ENCODE results near the gene ACTR8. TPM values are rescaled to one million over a fixed set of nuclear protein-coding genes. Genes with fewer than 3 reads are reported as not detected.
A peak's percentile ranks its signal among the peaks of the same experiment; 100 is the strongest.

Gene ACTR8
- total and polyA plus RNA-seq, 12 donors, result 10.8 to 48.4 (median 36.5) TPM

- ATAC-seq, result no peak
- Histone ChIP-seq H3K4me1 (peaks cover 0 to 40% (median 32%) of the 10 kb centered on the region in 9 donors), H3K36me3 (peaks cover 0 to 59% (median 30%) of the 10 kb centered on the region in 9 donors), H3K27me3 (no peaks in the 10 kb centered on the region), H3K4me3 (no peak overlapping the region), H3K9me3 (no peaks in the 10 kb centered on the region), H3K27ac (no peak overlapping the region)
- WGBS, 2 donors, result 93 to 97% methylated on average over 11 of the region's 11 CpGs
- TF ChIP-seq, protein P1, sequence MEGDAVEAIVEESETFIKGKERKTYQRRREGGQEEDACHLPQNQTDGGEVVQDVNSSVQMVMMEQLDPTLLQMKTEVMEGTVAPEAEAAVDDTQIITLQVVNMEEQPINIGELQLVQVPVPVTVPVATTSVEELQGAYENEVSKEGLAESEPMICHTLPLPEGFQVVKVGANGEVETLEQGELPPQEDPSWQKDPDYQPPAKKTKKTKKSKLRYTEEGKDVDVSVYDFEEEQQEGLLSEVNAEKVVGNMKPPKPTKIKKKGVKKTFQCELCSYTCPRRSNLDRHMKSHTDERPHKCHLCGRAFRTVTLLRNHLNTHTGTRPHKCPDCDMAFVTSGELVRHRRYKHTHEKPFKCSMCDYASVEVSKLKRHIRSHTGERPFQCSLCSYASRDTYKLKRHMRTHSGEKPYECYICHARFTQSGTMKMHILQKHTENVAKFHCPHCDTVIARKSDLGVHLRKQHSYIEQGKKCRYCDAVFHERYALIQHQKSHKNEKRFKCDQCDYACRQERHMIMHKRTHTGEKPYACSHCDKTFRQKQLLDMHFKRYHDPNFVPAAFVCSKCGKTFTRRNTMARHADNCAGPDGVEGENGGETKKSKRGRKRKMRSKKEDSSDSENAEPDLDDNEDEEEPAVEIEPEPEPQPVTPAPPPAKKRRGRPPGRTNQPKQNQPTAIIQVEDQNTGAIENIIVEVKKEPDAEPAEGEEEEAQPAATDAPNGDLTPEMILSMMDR (IDR thresholded peaks at IDR 0.05), result no peak
- no peak for DNase-seq
- intact Hi-C loops (cut with DNase I), result no loop called here
Observed at GRCh38 chr3:53884623-53885022, 2.7 kb upstream of the ACTR8 start.

DNA sequence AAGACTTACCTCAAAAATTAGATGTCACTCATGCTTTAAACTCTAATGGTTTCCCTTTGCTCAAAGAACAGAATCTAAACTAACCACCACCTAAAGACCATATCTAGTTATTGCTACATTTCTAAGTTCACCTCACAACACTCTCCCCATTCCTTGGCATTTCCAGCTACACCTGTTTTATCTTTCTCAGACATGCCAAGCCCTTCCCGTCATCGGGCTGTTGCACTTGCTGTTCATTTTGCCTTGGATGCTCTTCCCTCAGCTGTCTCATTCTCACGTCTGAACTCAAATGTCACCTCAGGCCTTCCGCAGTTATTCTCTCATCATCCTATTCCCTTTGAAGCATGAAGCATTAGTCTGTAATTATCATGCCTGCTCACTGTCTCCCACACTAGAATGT is 1.1 kb upstream of the ACTR8 start:
- TF ChIP-seq, protein P1 (IDR thresholded peaks at IDR 0.05), result no peak
- intact Hi-C loops (cut with DNase I), result no loop called here
- Histone ChIP-seq H3K27ac (no peak overlapping the region), H3K4me3 (no peak overlapping the region), H3K4me1 (peaks cover 0 to 26% (median 19%) of the 10 kb centered on the region in 9 donors), H3K36me3 (peaks cover 0 to 71% (median 44%) of the 10 kb centered on the region in 9 donors), H3K27me3 (no peaks in the 10 kb centered on the region), H3K9me3 (no peaks in the 10 kb centered on the region)
- ATAC-seq (no peak), DNase-seq (no peak)
- WGBS, 2 donors, result 84 to 88% methylated on average over 4 of the region's 4 CpGs

GRCh38 chr3:53880396-53881345 is 1.3 kb downstream of the ACTR8 start:
- WGBS, 2 donors, result 42 to 51% methylated on average over 10 of the region's 10 CpGs
- TF ChIP-seq, protein P1 (IDR thresholded peaks at IDR 0.05), result no peak
- Histone ChIP-seq H3K27ac (peak overlapping the region in 8 of 10 donors; percentile 89 to 96 (median 94)), H3K27me3 (no peaks in the 10 kb centered on the region), H3K4me1 (peaks cover 0 to 24% (median 19%) of the 10 kb centered on the region in 9 donors), H3K9me3 (no peaks in the 10 kb centered on the region), H3K36me3 (peaks cover 0 to 71% (median 55%) of the 10 kb centered on the region in 9 donors), H3K4me3 (peak overlapping the region; percentile 58 to 95 (median 87))
- ATAC-seq, result no peak
- DNase-seq, result no peak
- intact Hi-C loops (cut with DNase I), result no loop called here

DNA sequence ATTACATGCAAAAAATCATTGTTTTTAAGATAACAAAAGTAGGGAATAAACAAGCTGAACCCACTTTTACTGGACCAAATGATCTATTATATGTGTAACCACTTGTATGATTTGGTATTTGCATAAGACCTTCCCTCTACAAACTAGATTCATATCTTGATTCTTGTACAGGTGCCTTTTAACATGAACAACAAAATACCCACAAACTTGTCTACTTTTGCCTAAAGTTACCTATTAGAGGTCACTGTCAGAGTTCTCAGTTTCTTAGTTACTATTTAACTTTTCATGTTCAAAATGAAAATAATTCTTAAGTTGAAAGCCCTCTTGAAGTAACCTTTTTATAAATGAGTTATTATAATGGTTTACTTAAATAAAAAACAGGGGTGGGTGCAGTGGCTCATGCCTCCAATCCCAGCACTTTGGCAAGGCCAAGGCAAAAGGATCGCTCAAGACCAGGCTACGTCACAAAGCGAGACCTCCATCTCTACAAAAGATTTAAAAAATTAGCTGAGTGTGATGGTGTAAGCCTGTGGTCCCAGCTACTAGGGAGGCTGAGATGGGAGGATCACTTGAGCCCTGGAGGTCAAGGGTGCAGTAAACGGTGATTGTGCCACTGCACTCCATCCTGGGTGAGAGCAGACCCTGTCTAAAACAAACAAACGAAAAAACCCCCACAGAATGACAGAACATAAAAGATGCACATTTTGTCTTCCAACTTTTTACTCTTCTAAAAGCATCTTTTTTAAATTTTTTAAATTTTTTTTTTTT is 16.0 kb downstream of the ACTR8 start:
- WGBS, 2 donors, result 92 to 97% methylated on average over 5 of the region's 5 CpGs
- no peaks in the 10 kb centered on the region for H3K27me3 ChIP-seq
- H3K9me3 ChIP-seq, result no peaks in the 10 kb centered on the region
- no peaks in the 10 kb centered on the region for H3K4me1 ChIP-seq
- H3K27ac ChIP-seq, result no peak overlapping the region
- H3K36me3 ChIP-seq, result peaks cover 3 to 100% (median 62%) of the 10 kb centered on the region in 9 donors
- TF ChIP-seq, protein P1 (IDR thresholded peaks at IDR 0.05), result no peak
- DNase-seq (no peak), ATAC-seq (no peak)
- H3K4me3 ChIP-seq, result no peak overlapping the region
- intact Hi-C loops (cut with DNase I), result loop anchor here in 1 of 10 donors (10.0 kb wide), 1 partner anchor 151 kb away; no protein-coding TSS in a partner anchor

Measured in heart right ventricle (tissue), 16 donors.